HepG2 (cell line): ENCODE data around the gene SLC26A9.

Experiments
- EHMT2 ChIP-seq: fragments of 200-600 bp; sonication (generic); IDR thresholded peaks from 2 replicates; pipeline ENCODE4 v1.7.0; 2017; ENCODE audit warnings: antibody characterized with exemption, low read depth, low read length, borderline replicate concordance
- IRX3 ChIP-seq: sonication (generic); formaldehyde crosslinking; IDR thresholded peaks from 2 replicates; pipeline ENCODE4 v1.8.1; 2023; ENCODE audit warnings: mild to moderate bottlenecking, low read depth, missing genetic modification reagents, borderline replicate concordance
- KDM6A ChIP-seq: IDR thresholded peaks from 2 replicates; pipeline ENCODE4 v1.6.1; 2016; ENCODE audit warnings: low read depth
- NBN ChIP-seq: fragments of 450-650 bp; conservative IDR thresholded peaks from 2 replicates; pipeline ENCODE4 v1.6.1; 2017
- NCOA5 ChIP-seq: sonication (generic); formaldehyde crosslinking; IDR thresholded peaks from 2 replicates; pipeline ENCODE4 v1.4.0; 2020; ENCODE audit warnings: missing genetic modification reagents
- NFATC3 ChIP-seq: sonication (generic); formaldehyde crosslinking; IDR thresholded peaks from 2 replicates; pipeline ENCODE4 v1.5.1; 2020; ENCODE audit warnings: mild to moderate bottlenecking, missing genetic modification reagents
- PCBP1 ChIP-seq: fragments of 200-400 bp; formaldehyde crosslinking; IDR thresholded peaks from 2 replicates; pipeline ENCODE4 v1.6.1; 2017; ENCODE audit warnings: mild to moderate bottlenecking, low read depth, low read length, borderline replicate concordance
- POGZ ChIP-seq: sonication (generic); formaldehyde crosslinking; IDR thresholded peaks from 2 replicates; pipeline ENCODE4 v1.4.0; 2020; ENCODE audit warnings: mild to moderate bottlenecking, missing genetic modification reagents
- RBAK ChIP-seq: sonication (generic); formaldehyde crosslinking; IDR thresholded peaks from 2 replicates; pipeline ENCODE4 v1.5.1; 2020; ENCODE audit warnings: mild to moderate bottlenecking, missing genetic modification reagents

- TF ChIP-seq NFATC3 (CRISPR knock-in tag) (no peak), IRX3 (no peak), RBAK (no peak), NBN (no peak), KDM6A (CRISPR knock-in tag) (no peak), POGZ (CRISPR knock-in tag) (no peak), NCOA5 (CRISPR knock-in tag) (no peak), PCBP1 (no peak), EHMT2 (no peak)
These were observed 30.3 kb upstream of the SLC26A9 start for GRCh38 chr1:205973377-205974232.
